GM21447 (cell line): ENCODE results near the gene GLT6D1.
"Not testable (repeated sequence)": the region's sequence is repeated elsewhere in the genome, so short reads cannot be mapped to it uniquely, and the experiment has no call there.

Source experiments
- ATAC-seq: cut with Tn5 transposase; IDR thresholded peaks from one replicate; pipeline ENCODE4 v1.9.1; 2021; ENCODE audit not compliant: unreplicated experiment

GLT6D1 gene

GRCh38 chr9:135639196-135639595 lies at the start of gene GLT6D1:
GLT6D1 (minus strand) TSS chr9:135639540; CDS start chr9:135639187, 353 bp downstream.
- ATAC-seq, result no peak

GRCh38 chr9:135689011-135689410 lies 49.7 kb upstream of the GLT6D1 start:
- ATAC-seq, result no peak

GRCh38 chr9:135687216-135687615 lies 47.9 kb upstream of the GLT6D1 start:
- ATAC-seq, result no peak

- ATAC-seq, result no peak
These were observed 45.4 kb upstream of the GLT6D1 start for GRCh38 chr9:135684691-135685090.

- no peak for ATAC-seq
These were observed 44.2 kb upstream of the GLT6D1 start for GRCh38 chr9:135683401-135684034.

GRCh38 chr9:135681161-135681560 lies 41.8 kb upstream of the GLT6D1 start:
- ATAC-seq, result no peak

- ATAC-seq, result no peak
These were observed 40.7 kb upstream of the GLT6D1 start for GRCh38 chr9:135680056-135680455.

- ATAC-seq, result no peak
These were observed 39.1 kb upstream of the GLT6D1 start for GRCh38 chr9:135678236-135679017.

- no peak for ATAC-seq
These were observed 38.4 kb upstream of the GLT6D1 start for GRCh38 chr9:135677641-135678168.

GRCh38 chr9:135676891-135677290 lies 37.6 kb upstream of the GLT6D1 start:
- ATAC-seq, result no peak

GRCh38 chr9:135674977-135675376 lies 35.6 kb upstream of the GLT6D1 start:
- no peak for ATAC-seq

- no peak for ATAC-seq
These were observed 34.6 kb upstream of the GLT6D1 start for GRCh38 chr9:135673941-135674340.

- not testable (repeated sequence) for ATAC-seq
These were observed 33.4 kb upstream of the GLT6D1 start for GRCh38 chr9:135672786-135673185.

- no peak for ATAC-seq
These were observed 32.3 kb upstream of the GLT6D1 start for GRCh38 chr9:135671591-135672041.

- no peak for ATAC-seq
These were observed 31.6 kb upstream of the GLT6D1 start for GRCh38 chr9:135670721-135671590.

- no peak for ATAC-seq
These were observed 30.4 kb upstream of the GLT6D1 start for GRCh38 chr9:135669616-135670285.

GRCh38 chr9:135669018-135669417 lies 29.7 kb upstream of the GLT6D1 start:
- not testable (repeated sequence) for ATAC-seq

GRCh38 chr9:135667463-135668001 lies 28.2 kb upstream of the GLT6D1 start:
- ATAC-seq, result no peak

GRCh38 chr9:135666534-135667462 lies 27.5 kb upstream of the GLT6D1 start:
- no peak for ATAC-seq
